Limb (tissue), 2 donors: ENCODE measurements around the gene REL.
"Not testable (repeated sequence)": the region's sequence is repeated elsewhere in the genome, so short reads cannot be mapped to it uniquely, and the experiment has no call there.

Experiments
- DNase-seq, 2 donors: peaks; one replicate each; pipeline ENCODE4 v3.0.0-alpha.2; 2016; ENCODE audit errors: extremely low spot score in 2 of 2

REL gene

GRCh38 chr2:60881047-60881932 is at the start of gene REL:
Gene REL (plus strand): TSS chr2:60881574. CDS start chr2:60881841, 267 bp downstream.
- DNase-seq = peak; percentile 92 to 95

DNA sequence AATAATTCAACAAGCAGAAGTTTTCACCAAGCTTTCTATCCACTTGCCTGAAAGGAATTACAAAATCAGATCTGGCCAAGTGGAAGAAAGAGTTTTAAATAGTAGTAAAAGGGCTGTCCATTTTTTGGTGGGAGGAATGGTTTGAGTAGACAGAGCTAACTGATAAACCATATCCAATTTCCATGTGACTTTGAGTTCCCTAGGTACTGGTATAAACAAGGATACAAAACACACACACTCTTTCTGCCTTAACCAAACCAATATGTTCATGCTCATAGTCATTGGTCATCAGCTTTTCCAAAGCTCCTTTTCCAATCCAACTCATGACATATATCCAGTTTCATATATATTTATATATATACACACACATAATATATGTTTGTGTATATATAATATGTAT is 49.5 kb upstream of the REL start:
- DNase-seq = no peak

DNA sequence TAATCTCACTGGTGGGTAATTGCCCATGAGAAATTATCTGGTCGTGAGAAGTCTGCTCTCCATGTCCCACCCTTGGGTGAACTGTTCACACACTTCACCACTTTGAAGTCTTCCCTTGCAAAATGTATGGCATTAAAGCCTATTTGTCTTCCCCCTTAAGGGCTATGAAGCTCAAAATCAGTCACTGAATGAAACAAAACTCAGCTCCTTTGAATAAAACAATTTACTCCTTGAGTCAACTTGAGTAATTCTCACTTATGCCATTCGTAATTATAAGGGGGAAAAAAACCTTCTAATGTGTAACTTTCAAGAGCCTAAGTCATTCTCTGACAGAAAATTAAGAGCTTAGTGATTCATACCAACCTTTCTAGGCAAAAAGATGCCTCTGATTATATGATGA is 48.8 kb upstream of the REL start:
- no peak for DNase-seq

DNA sequence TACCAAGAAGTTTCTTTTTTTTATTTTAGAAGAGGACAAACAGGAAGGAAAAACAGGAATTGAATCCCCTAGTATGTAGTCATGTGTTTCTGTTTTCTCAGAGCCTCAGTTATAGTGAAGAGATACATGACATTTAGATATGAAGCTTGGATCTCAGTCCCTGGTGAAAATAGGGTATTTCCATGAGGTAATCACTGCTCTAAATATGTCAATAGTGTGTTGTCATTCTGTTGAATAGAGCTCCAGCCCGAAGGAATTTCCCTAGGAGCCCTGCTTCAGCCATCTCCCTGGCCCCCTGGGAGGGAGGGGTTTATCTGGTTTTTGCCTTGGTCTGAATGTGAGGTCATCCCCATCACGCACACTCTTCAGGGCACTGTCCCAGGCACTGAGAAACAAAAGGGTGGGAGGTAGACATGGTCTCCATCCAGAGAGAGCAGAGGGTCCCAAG is 47.1 kb upstream of the REL start:
- no peak for DNase-seq

DNA sequence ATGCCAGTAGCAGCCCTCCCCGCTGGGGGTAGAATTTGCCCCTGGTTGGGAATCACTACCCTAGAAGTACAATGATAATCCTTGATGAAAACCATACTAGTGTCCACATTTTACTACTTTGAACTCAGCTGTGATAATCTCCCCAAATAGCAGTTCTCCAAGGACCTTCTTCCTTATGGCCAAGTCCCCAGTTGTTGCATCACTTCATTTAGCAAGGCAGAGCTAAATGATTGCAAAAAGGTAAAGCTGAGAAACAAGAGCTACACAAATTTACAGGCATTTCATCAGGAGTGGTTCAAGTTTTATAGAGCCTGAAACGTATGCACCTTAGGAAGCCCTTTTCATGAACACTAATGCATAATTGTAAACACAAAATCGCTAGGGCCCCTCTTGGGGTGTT is 44.9 kb upstream of the REL start:
- no peak for DNase-seq

DNA sequence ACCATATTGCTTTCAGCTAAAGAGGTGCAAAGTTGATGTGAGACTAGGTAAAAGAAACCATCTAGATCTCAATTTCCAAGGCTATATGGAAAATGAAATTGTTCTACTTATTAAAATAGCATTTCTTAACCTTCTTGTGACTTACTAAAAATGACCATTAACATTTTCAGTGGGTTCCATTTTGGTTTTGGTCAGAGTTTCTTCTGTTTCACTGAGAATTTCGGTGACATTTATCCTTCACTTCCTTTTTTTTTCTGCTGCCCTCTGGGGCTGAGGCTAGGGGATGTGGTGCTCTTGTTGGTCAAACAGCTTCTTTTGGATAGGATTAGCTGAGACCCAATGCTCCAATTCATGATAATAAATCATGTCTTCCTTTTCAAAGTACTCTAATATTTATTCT is 44.3 kb upstream of the REL start:
- DNase-seq = no peak

- DNase-seq = no peak
These were observed 42.9 kb upstream of the REL start for GRCh38 chr2:60838481-60838880.

GRCh38 chr2:60839126-60839813 is 42.1 kb upstream of the REL start:
- no peak for DNase-seq

- DNase-seq = no peak
These were observed 40.5 kb upstream of the REL start for GRCh38 chr2:60840880-60841279.

GRCh38 chr2:60843006-60843405 is 38.4 kb upstream of the REL start:
- DNase-seq = no peak

GRCh38 chr2:60844105-60844504 is 37.3 kb upstream of the REL start:
- no peak for DNase-seq

- DNase-seq = no peak
These were observed 33.5 kb upstream of the REL start for GRCh38 chr2:60847854-60848253.

DNA sequence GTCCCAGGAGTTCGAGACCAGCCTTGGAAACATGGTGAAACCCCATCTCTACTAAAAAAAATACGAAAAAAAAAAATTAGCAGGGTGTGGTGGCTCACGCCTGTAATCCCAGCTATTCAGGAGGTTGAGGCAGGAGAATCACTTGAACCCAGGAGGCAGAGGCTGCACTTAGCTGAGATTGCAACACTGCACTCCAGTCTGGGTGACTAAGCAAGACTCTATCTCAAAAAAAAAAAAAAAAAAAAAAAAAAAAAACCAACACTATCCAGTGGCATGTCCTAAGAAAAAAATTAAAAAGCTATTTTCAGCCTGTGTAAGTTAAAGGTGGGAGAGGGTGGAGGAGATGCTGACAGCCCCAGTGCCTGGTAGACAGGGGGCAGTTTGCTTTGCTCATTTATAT is 32.2 kb upstream of the REL start:
- DNase-seq = no peak

DNA sequence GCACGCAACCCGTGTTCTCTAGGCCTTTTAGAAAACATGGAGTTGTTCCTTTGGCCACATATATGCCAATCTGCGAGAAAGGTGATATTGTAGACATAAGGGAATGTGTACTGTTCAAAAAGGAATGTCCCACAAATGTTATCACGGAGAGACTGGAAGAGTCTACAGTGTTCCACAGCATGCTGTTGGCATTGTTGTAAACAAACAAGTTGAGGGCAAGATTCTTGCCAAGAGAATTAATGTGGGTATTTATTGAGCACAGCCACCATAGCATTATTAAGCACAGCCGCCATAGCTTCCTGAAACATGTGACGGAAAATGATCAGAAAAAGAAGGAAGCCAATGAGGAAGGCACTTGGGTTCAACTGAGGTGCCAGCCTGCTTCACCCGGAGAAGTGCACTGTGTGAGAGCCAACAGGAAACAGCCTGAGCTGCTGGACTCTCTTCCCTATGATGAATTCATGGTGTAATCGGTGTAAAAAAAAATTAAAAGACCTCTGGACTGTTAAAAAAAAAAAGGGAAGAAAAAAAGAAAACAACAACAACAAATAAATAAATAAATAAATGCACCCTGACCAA is 29.0 kb upstream of the REL start:
- DNase-seq = no peak

- DNase-seq = no peak
These were observed 27.8 kb upstream of the REL start for GRCh38 chr2:60853531-60853930.

DNA sequence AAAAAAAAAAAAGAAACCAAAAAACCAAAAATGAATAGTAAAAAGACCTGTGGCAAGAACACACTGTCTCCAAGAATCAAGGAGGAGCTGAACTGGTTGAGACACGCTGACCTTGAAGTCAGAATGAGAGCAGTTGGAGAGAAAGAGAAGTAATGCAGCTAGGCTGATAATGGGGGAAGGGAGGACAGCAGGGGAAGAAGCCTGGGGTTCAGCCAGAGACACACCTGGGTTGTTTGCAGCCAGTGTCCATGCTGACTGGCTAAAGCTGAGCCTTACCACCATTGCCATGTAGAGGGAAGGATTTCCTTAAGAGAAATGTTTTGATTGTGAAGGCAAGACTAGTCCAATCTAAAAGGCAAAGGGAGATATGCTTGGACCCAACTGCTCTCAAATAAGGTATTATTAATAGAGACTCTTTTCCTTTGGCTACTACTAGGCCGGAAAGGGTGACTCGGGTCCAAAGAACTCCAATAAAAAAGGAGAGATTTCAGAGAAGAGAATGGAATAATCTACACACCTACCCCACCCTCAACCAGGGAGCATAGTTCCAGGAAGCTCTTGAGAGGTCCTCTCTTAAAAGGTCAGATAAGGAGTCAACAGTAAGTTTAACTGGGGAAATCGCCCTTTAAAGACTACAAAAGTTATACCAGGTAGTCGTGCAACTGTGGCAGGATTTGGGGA is 25.2 kb upstream of the REL start:
- no peak for DNase-seq

GRCh38 chr2:60857056-60857455 is 24.3 kb upstream of the REL start:
- no peak for DNase-seq

GRCh38 chr2:60858897-60859311 is 22.5 kb upstream of the REL start:
- DNase-seq = no peak

DNA sequence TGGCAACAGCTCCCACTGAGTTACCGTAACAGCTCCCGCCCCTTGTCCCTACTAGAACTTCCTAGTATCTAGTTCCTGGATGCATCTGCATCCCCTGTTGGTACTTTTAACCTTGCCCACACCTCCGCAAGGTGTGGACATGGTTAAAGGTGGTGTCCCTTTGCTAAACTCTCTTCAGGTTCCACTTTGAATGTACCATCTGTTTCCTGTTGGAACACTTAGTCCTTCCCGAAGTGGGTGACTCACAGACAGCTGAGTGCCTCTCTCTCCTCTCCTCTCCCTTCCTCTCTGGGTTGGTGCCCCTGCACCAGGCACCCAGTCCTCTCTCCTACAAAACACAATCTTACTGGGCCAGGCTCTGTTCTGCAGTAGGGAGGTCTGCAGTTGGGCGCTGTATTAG is 19.6 kb upstream of the REL start:
- no peak for DNase-seq

- DNase-seq = no peak
These were observed 18.7 kb upstream of the REL start for GRCh38 chr2:60862642-60863041.

- DNase-seq = not testable (repeated sequence)
These were observed 16.0 kb upstream of the REL start for GRCh38 chr2:60865361-60865760.

- no peak for DNase-seq
These were observed 14.4 kb upstream of the REL start for GRCh38 chr2:60867007-60867406.
